ENCODE results near the gene FGF14. TPM values are rescaled to one million over a fixed set of nuclear protein-coding genes. Genes with fewer than 3 reads are reported as not detected.

FGF14 gene
- total RNA-seq, 1 donor from 2014 or later, result 4.6 TPM

- peaks cover 8% of the 10 kb centered on the region for H3K4me1 Mint-ChIP-seq (ENCODE audit: low read depth)
- DNase-seq (ENCODE audit: low spot score, unreplicated experiment), result no peak
- no peak overlapping the region for H3K27ac Mint-ChIP-seq
- H3K9me3 Mint-ChIP-seq (ENCODE audit: low read depth), result no peaks in the 10 kb centered on the region
- H3K36me3 Mint-ChIP-seq (ENCODE audit: insufficient read depth), result no peaks in the 10 kb centered on the region
- TF ChIP-seq CTCF (IDR thresholded peaks at IDR 0.05; ENCODE audit: unreplicated experiment), result no peak
- H3K27me3 Mint-ChIP-seq, result peaks cover 3% of the 10 kb centered on the region
- H3K4me3 Mint-ChIP-seq (ENCODE audit: low read depth), result no peak overlapping the region
Measured at GRCh38 chr13:102040812-102041211, 361.0 kb downstream of the FGF14 start.

GRCh38 chr13:102039264-102039663, 362.6 kb downstream of the FGF14 start:
- no peak for DNase-seq (ENCODE audit: low spot score, unreplicated experiment)
- TF ChIP-seq CTCF (IDR thresholded peaks at IDR 0.05; ENCODE audit: unreplicated experiment), result no peak
- no peaks in the 10 kb centered on the region for H3K9me3 Mint-ChIP-seq (ENCODE audit: low read depth)
- peaks cover 3% of the 10 kb centered on the region for H3K27me3 Mint-ChIP-seq
- peaks cover 8% of the 10 kb centered on the region for H3K4me1 Mint-ChIP-seq (ENCODE audit: low read depth)
- no peak overlapping the region for H3K4me3 Mint-ChIP-seq (ENCODE audit: low read depth)
- no peaks in the 10 kb centered on the region for H3K36me3 Mint-ChIP-seq (ENCODE audit: insufficient read depth)
- no peak overlapping the region for H3K27ac Mint-ChIP-seq

GRCh38 chr13:102038787-102039186, 363.1 kb downstream of the FGF14 start:
- TF ChIP-seq CTCF (IDR thresholded peaks at IDR 0.05; ENCODE audit: unreplicated experiment), result no peak
- H3K27ac Mint-ChIP-seq, result no peak overlapping the region
- no peak for DNase-seq (ENCODE audit: low spot score, unreplicated experiment)
- H3K36me3 Mint-ChIP-seq (ENCODE audit: insufficient read depth), result no peaks in the 10 kb centered on the region
- H3K27me3 Mint-ChIP-seq, result peaks cover 3% of the 10 kb centered on the region
- H3K9me3 Mint-ChIP-seq (ENCODE audit: low read depth), result no peaks in the 10 kb centered on the region
- H3K4me1 Mint-ChIP-seq (ENCODE audit: low read depth), result peaks cover 8% of the 10 kb centered on the region
- H3K4me3 Mint-ChIP-seq (ENCODE audit: low read depth), result no peak overlapping the region

GRCh38 chr13:102035969-102036368, 365.9 kb downstream of the FGF14 start:
- Mint-ChIP-seq H3K27me3 (peaks cover 3% of the 10 kb centered on the region), H3K9me3 (ENCODE audit: low read depth) (no peaks in the 10 kb centered on the region), H3K4me1 (ENCODE audit: low read depth) (peaks cover 6% of the 10 kb centered on the region), H3K4me3 (ENCODE audit: low read depth) (no peak overlapping the region), H3K36me3 (ENCODE audit: insufficient read depth) (no peaks in the 10 kb centered on the region), H3K27ac (no peak overlapping the region)
- no peak for TF ChIP-seq CTCF (IDR thresholded peaks at IDR 0.05; ENCODE audit: unreplicated experiment)
- DNase-seq (ENCODE audit: low spot score, unreplicated experiment), result no peak

- H3K27ac Mint-ChIP-seq, result no peak overlapping the region
- peaks cover 3% of the 10 kb centered on the region for H3K4me1 Mint-ChIP-seq (ENCODE audit: low read depth)
- H3K27me3 Mint-ChIP-seq, result no peaks in the 10 kb centered on the region
- H3K4me3 Mint-ChIP-seq (ENCODE audit: low read depth), result no peak overlapping the region
- no peak for TF ChIP-seq CTCF (IDR thresholded peaks at IDR 0.05; ENCODE audit: unreplicated experiment)
- no peak for DNase-seq (ENCODE audit: low spot score, unreplicated experiment)
- no peaks in the 10 kb centered on the region for H3K9me3 Mint-ChIP-seq (ENCODE audit: low read depth)
- no peaks in the 10 kb centered on the region for H3K36me3 Mint-ChIP-seq (ENCODE audit: insufficient read depth)
Measured at GRCh38 chr13:102033857-102034331, 368.0 kb downstream of the FGF14 start.

All from progenitor cell of endocrine pancreas (in vitro differentiated cells).